Measurements from ENCODE around the gene STC2. TPM values are rescaled to one million over a fixed set of nuclear protein-coding genes. Genes with fewer than 3 reads are reported as not detected.
A peak's percentile ranks its signal among the peaks of the same experiment; 100 is the strongest.

The STC2 gene
- total and polyA plus RNA-seq, 8 donors: 2.9 to 5.6 (median 5.0) TPM

DNA sequence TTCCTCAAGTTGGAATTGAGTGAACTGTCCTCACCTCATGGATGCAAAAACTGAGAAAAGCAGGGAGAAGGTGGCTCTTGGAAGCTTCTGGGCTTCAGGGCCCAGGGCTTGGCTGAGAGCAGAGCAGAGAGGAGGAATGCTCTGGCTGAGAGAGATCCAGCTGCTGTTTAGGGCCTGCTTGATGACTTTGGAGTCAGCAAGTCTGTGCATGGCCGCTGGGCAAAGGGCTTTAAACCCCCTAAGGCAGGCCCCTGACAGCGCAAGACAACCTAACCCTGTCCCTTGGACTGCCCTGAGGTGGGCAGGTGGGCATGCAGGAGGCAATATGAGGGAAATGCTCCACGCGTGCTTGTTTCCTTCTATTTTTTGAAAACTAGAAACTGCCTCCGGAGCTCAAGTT, 8.6 kb downstream of the STC2 start:
- Histone ChIP-seq H3K36me3 (no peaks in the 10 kb centered on the region), H3K4me3 (no peak overlapping the region), H3K9me3 (no peaks in the 10 kb centered on the region), H3K27me3 (peaks cover 0 to 55% of the 10 kb centered on the region in 2 donors), H3K27ac (no peak overlapping the region), H3K4me1 (peaks cover 0 to 19% of the 10 kb centered on the region in 2 donors)
- intact Hi-C loops (cut with DNase I): no loop called here
- no peak for TF ChIP-seq CTCF (IDR thresholded peaks at IDR 0.05)
- DNase-seq (peak in 1 of 4 donors; percentile 66), ATAC-seq (peak; percentile 29)

- intact Hi-C loops (cut with DNase I): no loop called here
- Histone ChIP-seq H3K4me3 (no peak overlapping the region), H3K27me3 (peaks cover 0 to 55% of the 10 kb centered on the region in 2 donors), H3K9me3 (no peaks in the 10 kb centered on the region), H3K4me1 (peaks cover 0 to 15% of the 10 kb centered on the region in 2 donors), H3K36me3 (no peaks in the 10 kb centered on the region), H3K27ac (no peak overlapping the region)
- TF ChIP-seq CTCF (IDR thresholded peaks at IDR 0.05): no peak
- DNase-seq (no peak), ATAC-seq (no peak)
Observed at GRCh38 chr5:173318881-173319620, 9.2 kb downstream of the STC2 start.

- H3K27me3 ChIP-seq: peaks cover 0 to 52% of the 10 kb centered on the region in 2 donors
- no peak overlapping the region for H3K27ac ChIP-seq
- TF ChIP-seq CTCF (IDR thresholded peaks at IDR 0.05): no peak
- no peaks in the 10 kb centered on the region for H3K9me3 ChIP-seq
- H3K4me3 ChIP-seq: no peak overlapping the region
- ATAC-seq (no peak), DNase-seq (no peak)
- intact Hi-C loops (cut with DNase I): no loop called here
- no peaks in the 10 kb centered on the region for H3K36me3 ChIP-seq
- peaks cover 0 to 8% of the 10 kb centered on the region in 2 donors for H3K4me1 ChIP-seq
Observed at GRCh38 chr5:173318330-173318729, 9.9 kb downstream of the STC2 start.

DNA sequence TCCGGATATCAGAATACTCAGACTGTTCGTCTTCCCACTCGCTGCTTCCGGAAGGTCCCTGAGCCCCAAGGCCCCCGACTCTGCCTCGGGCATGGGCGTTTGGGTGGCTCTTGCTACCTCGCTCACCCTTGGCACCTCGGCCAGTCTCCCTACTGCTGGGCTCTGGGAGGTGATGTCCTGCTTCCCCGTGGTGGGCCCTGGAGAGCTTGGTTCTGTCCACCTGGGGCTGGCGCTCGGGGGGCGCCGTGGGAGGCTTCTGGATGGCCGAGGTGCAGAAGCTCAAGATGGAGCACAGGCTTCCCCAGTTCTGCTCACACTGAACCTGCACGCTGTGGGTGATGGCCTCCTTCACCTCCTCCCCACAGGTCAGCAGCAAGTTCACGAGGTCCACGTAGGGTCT, 10.4 kb downstream of the STC2 start:
- Histone ChIP-seq H3K4me3 (no peak overlapping the region), H3K27ac (no peak overlapping the region), H3K4me1 (peaks cover 0 to 3% of the 10 kb centered on the region in 2 donors), H3K9me3 (no peaks in the 10 kb centered on the region), H3K27me3 (peaks cover 0 to 50% of the 10 kb centered on the region in 2 donors), H3K36me3 (no peaks in the 10 kb centered on the region)
- ATAC-seq (no peak), DNase-seq (no peak)
- intact Hi-C loops (cut with DNase I): no loop called here
- TF ChIP-seq CTCF (IDR thresholded peaks at IDR 0.05): no peak

DNA sequence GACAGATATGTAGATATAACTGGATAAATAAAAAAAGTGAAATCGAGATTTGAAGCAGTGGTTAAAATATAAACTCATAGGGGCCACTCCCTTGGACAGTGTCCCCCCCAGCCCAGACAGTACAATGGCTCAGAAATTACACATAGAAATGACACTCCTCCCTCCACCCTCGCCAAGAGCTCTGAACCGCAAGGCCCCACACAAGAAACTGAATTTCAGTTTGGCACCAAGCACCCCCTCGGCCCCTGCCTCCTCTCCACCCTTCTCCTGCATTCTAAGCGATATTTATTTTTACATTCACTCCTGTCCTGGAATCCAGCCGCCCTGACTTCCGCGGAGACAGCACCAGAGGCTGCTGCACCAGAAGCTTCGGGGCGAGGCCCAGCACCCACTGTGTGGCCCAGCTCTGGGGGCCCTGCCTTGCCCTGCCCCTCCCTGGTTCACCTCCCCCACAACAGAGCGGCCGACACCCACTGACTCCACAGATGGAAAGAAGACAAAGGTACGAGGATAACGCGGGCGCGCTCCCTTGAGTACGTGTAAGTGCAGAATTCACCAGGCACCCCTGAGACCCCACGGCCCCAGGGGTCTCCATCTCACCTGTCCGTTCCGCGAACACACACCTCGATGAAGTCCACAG, 11.0 kb downstream of the STC2 start:
- Histone ChIP-seq H3K9me3 (no peaks in the 10 kb centered on the region), H3K36me3 (no peaks in the 10 kb centered on the region), H3K4me3 (no peak overlapping the region), H3K27me3 (peaks cover 0 to 50% of the 10 kb centered on the region in 2 donors), H3K27ac (peak overlapping the region in 1 of 2 donors; percentile 42), H3K4me1 (no peaks in the 10 kb centered on the region)
- intact Hi-C loops (cut with DNase I): no loop called here
- DNase-seq (no peak), ATAC-seq (no peak)
- TF ChIP-seq CTCF (IDR thresholded peaks at IDR 0.05): no peak
